ENCODE data around the gene KCTD15.

Gene KCTD15

DNA sequence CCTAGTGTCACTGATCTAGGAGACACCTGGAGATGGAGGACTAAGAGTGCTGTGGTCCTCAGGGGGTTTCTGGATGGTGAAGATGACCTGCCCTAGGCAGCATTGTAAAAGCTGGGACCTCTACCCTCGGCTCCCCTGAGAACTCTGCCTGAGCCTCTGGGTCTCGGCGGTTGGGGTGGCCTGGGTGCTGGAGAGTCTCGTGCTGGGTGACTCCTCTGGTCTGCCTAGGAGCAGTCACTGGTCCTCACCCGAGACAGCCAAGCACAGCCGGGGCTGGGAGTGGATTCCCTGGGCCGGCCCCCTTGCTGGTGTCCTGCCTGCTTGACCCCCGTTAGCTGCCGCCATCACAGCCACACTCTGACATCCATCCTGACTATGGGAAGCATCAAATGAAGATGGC lies 6.7 kb downstream of the KCTD15 start:
- DNase-seq (ENCODE audit: low spot score): no peak
- TF ChIP-seq, protein P1, sequence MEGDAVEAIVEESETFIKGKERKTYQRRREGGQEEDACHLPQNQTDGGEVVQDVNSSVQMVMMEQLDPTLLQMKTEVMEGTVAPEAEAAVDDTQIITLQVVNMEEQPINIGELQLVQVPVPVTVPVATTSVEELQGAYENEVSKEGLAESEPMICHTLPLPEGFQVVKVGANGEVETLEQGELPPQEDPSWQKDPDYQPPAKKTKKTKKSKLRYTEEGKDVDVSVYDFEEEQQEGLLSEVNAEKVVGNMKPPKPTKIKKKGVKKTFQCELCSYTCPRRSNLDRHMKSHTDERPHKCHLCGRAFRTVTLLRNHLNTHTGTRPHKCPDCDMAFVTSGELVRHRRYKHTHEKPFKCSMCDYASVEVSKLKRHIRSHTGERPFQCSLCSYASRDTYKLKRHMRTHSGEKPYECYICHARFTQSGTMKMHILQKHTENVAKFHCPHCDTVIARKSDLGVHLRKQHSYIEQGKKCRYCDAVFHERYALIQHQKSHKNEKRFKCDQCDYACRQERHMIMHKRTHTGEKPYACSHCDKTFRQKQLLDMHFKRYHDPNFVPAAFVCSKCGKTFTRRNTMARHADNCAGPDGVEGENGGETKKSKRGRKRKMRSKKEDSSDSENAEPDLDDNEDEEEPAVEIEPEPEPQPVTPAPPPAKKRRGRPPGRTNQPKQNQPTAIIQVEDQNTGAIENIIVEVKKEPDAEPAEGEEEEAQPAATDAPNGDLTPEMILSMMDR (IDR thresholded peaks at IDR 0.05; ENCODE audit: extremely low read depth, missing control alignments): no peak

DNA sequence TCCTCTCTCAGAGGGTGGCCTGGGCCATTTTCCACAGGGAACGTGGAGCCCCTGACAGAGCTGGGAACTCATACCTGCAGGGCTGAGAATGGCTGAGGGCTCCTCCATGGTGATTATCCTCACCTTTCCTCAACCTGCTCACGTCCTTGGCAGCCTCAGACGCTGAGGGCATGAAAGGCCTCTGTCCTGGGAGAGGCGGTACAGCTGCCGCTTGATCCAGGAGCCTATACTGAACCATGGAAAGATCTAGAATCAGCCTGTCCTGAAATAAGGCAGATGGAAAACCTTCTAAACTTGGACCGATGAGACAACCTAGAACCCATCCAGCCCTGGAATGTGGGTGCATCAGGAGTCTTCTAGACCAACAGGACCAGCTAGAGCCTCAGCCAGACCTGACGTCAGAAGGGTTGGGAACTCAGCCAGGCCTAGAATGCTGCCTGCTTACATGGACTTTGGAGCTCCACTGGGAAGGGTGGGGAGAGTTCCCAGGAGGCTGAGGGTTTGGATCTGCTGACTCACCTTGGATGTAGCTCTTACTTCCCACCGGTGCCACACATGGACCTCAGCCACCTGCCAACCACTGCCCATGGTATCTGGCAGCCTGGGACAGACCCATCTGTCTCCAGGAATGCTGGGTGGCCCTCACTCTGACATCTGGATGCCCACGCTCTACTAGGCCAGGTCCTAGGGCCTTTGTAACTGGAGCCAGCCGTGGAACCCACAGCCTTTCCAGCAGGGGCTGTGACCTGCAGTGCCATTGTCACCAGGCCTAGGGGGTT lies 7.5 kb downstream of the KCTD15 start:
- DNase-seq (ENCODE audit: low spot score): no peak
- TF ChIP-seq, protein P1 (IDR thresholded peaks at IDR 0.05; ENCODE audit: extremely low read depth, missing control alignments): no peak

DNA sequence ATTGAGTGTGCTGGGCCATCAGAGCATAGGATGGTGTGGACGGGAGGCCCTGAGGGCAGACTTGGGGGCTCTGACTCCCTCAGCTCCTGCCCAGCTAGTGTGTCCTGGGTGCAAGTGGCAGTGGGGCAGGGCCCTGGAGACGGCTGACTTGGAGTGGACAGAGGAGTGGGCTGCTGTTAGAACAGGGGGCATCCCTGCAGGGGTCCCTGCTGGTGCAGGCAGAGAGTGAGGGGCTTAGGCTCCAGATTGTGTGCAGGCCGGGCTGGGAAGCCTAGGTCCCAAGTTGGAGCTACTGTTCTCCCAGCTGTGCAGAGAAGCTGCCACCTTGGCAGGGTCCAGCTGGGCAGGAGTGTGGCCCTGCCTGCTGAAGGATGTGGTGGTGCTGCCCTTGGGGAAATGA lies 8.6 kb downstream of the KCTD15 start:
- no peak for DNase-seq (ENCODE audit: low spot score)
- TF ChIP-seq, protein P1 (IDR thresholded peaks at IDR 0.05; ENCODE audit: extremely low read depth, missing control alignments): no peak

DNA sequence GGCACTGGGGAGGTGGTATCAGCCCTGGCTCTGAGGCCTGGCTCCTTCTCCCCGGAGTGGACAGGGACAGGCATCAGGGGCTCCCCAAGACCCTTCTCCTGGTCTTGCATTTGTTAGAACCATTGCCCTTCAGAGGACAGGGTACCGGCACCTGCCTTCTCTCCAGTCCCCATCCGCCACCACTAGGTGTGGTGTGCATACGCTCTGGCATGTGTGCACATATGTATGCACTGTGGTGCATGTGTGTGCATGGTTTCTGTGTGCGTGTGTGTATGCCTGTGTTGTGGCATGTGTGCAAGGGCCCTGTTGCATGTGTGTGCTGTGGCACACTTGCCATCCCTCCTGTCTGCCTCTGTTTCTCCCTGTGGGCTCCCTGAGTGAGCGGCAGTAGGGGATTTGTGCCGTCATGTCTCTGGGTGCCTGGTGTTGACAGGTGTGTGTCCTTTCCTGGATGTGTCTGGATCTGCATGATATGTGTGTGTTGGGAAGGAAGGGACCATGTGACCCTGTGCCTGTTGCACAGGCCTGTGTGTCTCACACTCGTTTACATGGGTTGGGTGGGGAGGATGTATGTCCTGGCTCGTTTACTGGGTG lies 9.3 kb downstream of the KCTD15 start:
- no peak for DNase-seq (ENCODE audit: low spot score)
- TF ChIP-seq, protein P1 (IDR thresholded peaks at IDR 0.05; ENCODE audit: extremely low read depth, missing control alignments): no peak

DNA sequence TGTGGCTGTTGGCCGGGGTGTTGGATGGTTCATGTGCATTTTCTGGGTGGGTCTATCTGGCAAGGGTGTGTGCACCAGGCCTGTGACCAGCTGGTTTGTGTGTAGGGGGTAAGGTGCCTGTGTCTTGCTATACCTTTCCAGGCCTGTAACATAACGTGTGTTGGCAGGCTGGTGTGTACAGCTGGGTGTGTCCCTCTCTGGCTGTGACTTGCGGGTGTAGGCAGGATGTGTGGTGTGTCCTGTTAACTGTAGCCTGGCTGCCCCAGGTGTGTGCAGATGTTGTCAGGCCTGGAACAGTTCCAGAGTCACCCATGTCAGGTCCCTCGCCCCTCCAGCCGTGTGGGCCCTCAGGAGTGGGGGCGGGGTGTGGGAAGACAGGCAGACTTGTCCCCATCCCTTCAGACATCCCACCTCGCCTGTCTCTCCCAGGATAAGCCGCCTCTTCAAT lies 9.8 kb downstream of the KCTD15 start:
- DNase-seq (ENCODE audit: low spot score): no peak
- TF ChIP-seq, protein P1 (IDR thresholded peaks at IDR 0.05; ENCODE audit: extremely low read depth, missing control alignments): no peak

DNA sequence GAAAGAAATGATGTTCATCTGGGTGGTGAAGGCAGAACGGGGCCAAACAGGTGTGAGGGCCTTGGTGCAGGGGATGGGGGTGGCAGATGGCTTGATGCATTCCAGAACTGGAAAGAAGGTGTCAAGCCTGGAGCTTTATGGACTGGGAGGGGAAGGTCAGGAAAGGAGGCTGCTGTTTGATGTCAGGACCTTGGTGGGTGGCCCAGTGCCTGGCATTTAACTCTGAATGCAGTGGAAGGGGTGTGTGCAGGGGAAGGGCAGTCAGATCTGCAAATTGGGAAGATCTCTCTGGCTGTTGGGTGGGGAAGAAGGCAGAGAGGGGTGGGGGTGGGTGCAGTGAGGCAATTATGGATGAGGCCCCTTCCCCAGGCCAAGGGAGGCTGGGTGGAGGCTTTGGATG lies 11.7 kb downstream of the KCTD15 start:
- TF ChIP-seq, protein P1 (IDR thresholded peaks at IDR 0.05; ENCODE audit: extremely low read depth, missing control alignments): no peak
- DNase-seq (ENCODE audit: low spot score): no peak

DNA sequence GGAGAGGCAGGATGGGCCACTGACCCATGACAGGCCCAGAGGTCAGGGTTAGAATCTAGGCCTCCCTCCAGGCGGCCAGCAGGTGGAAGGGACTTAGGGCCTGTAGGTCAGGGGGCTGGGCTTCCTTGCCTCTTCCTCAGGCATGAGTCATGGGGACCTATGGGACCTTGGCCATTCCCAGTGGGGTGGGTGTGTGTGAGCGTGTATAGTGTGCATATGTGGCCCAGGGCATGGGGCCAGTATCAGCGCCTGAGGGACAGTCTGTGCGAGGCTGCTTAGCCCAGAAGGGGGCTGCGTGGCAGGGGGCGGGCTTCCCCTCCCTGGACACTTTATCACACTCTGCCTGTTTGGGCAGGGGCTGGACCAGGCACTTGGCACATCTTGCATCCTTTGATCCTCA lies 13.3 kb downstream of the KCTD15 start:
- DNase-seq (ENCODE audit: low spot score): no peak

More for the DNA sequence above, 13.3 kb downstream of the KCTD15 start:
- TF ChIP-seq, protein P1 (IDR thresholded peaks at IDR 0.05; ENCODE audit: extremely low read depth, missing control alignments): no peak
